Measurements from ENCODE around the gene ELMOD1.

- TF ChIP-seq, protein P1, sequence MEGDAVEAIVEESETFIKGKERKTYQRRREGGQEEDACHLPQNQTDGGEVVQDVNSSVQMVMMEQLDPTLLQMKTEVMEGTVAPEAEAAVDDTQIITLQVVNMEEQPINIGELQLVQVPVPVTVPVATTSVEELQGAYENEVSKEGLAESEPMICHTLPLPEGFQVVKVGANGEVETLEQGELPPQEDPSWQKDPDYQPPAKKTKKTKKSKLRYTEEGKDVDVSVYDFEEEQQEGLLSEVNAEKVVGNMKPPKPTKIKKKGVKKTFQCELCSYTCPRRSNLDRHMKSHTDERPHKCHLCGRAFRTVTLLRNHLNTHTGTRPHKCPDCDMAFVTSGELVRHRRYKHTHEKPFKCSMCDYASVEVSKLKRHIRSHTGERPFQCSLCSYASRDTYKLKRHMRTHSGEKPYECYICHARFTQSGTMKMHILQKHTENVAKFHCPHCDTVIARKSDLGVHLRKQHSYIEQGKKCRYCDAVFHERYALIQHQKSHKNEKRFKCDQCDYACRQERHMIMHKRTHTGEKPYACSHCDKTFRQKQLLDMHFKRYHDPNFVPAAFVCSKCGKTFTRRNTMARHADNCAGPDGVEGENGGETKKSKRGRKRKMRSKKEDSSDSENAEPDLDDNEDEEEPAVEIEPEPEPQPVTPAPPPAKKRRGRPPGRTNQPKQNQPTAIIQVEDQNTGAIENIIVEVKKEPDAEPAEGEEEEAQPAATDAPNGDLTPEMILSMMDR (IDR thresholded peaks at IDR 0.05 in 4 of 5, conservative IDR thresholded peaks at IDR 0.05 in 1 of 5): no peak
- TF ChIP-seq POLR2A (IDR thresholded peaks at IDR 0.05): no peak
Observed at GRCh38 chr11:107625685-107625989, 34.7 kb downstream of the ELMOD1 start.

All from gastrocnemius medialis (tissue), 4 donors.